ENCODE data around the gene ETFB. TPM values are rescaled to one million over a fixed set of nuclear protein-coding genes. Genes with fewer than 3 reads are reported as not detected.

The ETFB gene
- total RNA-seq, 1 donor from 2014 or later: 60.0 TPM

GRCh38 chr19:51311351-51312257 lies 54.6 kb downstream of the ETFB start, which contains the start of gene IGLON5:
Gene IGLON5 (plus strand): TSS chr19:51311644. CDS start chr19:51311848, 204 bp downstream.
- Mint-ChIP-seq H3K4me3 (peak within 1 kb of the TSS; percentile 68), H3K9me3 (peaks cover 22% of the 10 kb centered on the region), H3K4me1 (peaks cover 14% of the 10 kb centered on the region), H3K36me3 (peaks cover 4% of the 10 kb centered on the region), H3K27me3 (ENCODE audit: low read depth) (peaks cover 53% of the 10 kb centered on the region), H3K27ac (peak within 1 kb of the TSS; percentile 59)
- TF ChIP-seq CTCF (IDR thresholded peaks at IDR 0.05; ENCODE audit: unreplicated experiment): no peak
- no peak for DNase-seq (ENCODE audit: low spot score in 2 of 2, unreplicated experiment in 2 of 2)

GRCh38 chr19:51305479-51305878 lies 60.7 kb downstream of the ETFB start:
- no peak for TF ChIP-seq CTCF (IDR thresholded peaks at IDR 0.05; ENCODE audit: unreplicated experiment)
- no peak overlapping the region for H3K4me3 Mint-ChIP-seq
- H3K9me3 Mint-ChIP-seq: peaks cover 35% of the 10 kb centered on the region
- no peak for DNase-seq (ENCODE audit: low spot score in 2 of 2, unreplicated experiment in 2 of 2)
- H3K27ac Mint-ChIP-seq: no peak overlapping the region
- no peaks in the 10 kb centered on the region for H3K36me3 Mint-ChIP-seq
- peaks cover 6% of the 10 kb centered on the region for H3K4me1 Mint-ChIP-seq
- peaks cover 22% of the 10 kb centered on the region for H3K27me3 Mint-ChIP-seq (ENCODE audit: low read depth)

GRCh38 chr19:51301266-51301665 lies 64.9 kb downstream of the ETFB start:
- no peak overlapping the region for H3K4me3 Mint-ChIP-seq
- no peak for DNase-seq (ENCODE audit: low spot score in 2 of 2, unreplicated experiment in 2 of 2)
- no peak overlapping the region for H3K27ac Mint-ChIP-seq
- H3K9me3 Mint-ChIP-seq: peaks cover 21% of the 10 kb centered on the region
- TF ChIP-seq CTCF (IDR thresholded peaks at IDR 0.05; ENCODE audit: unreplicated experiment): no peak
- H3K36me3 Mint-ChIP-seq: no peaks in the 10 kb centered on the region
- no peaks in the 10 kb centered on the region for H3K4me1 Mint-ChIP-seq
- peaks cover 12% of the 10 kb centered on the region for H3K27me3 Mint-ChIP-seq (ENCODE audit: low read depth)

- peaks cover 3% of the 10 kb centered on the region for H3K9me3 Mint-ChIP-seq
- H3K27ac Mint-ChIP-seq: no peak overlapping the region
- no peak overlapping the region for H3K4me3 Mint-ChIP-seq
- no peak for DNase-seq (ENCODE audit: low spot score in 2 of 2, unreplicated experiment in 2 of 2)
- H3K27me3 Mint-ChIP-seq (ENCODE audit: low read depth): peaks cover 45% of the 10 kb centered on the region
- peaks cover 6% of the 10 kb centered on the region for H3K4me1 Mint-ChIP-seq
- TF ChIP-seq CTCF (IDR thresholded peaks at IDR 0.05; ENCODE audit: unreplicated experiment): no peak
- no peaks in the 10 kb centered on the region for H3K36me3 Mint-ChIP-seq
Observed at GRCh38 chr19:51297406-51297805, 68.8 kb downstream of the ETFB start.

GRCh38 chr19:51296336-51297093 lies 69.7 kb downstream of the ETFB start:
- no peak for DNase-seq (ENCODE audit: low spot score in 2 of 2, unreplicated experiment in 2 of 2)
- Mint-ChIP-seq H3K27me3 (ENCODE audit: low read depth) (peaks cover 45% of the 10 kb centered on the region), H3K36me3 (no peaks in the 10 kb centered on the region), H3K9me3 (no peaks in the 10 kb centered on the region), H3K27ac (no peak overlapping the region), H3K4me1 (peaks cover 6% of the 10 kb centered on the region), H3K4me3 (no peak overlapping the region)
- TF ChIP-seq CTCF (IDR thresholded peaks at IDR 0.05; ENCODE audit: unreplicated experiment): no peak
